K562 (cell line): ENCODE data around the gene HSPB1. TPM values are rescaled to one million over a fixed set of nuclear protein-coding genes. Genes with fewer than 3 reads are reported as not detected.
A peak's percentile ranks its signal among the peaks of the same experiment; 100 is the strongest.

Experiments used
- BACH1 ChIP-seq: fragments of 200-800 bp; sonication (Bioruptor generic); IDR thresholded peaks from 2 replicates; pipeline ENCODE4 v1.6.1; 2016; ENCODE audit warnings: missing genetic modification characterization, missing compliant biosample characterization
- BCL6 ChIP-seq: fragments of 250-450 bp; sonication (Bioruptor Pico); IDR thresholded peaks from 2 replicates; pipeline ENCODE4 v1.4.0; 2020
- KAT2B ChIP-seq: IDR thresholded peaks from one replicate; pipeline ENCODE4 v1.6.1; 2012; ENCODE audit warnings: low read depth, mild to moderate bottlenecking, control low read depth, inconsistent platforms, low read length, moderate library complexity
- NRF1 ChIP-seq, 2 experiments: fragments of 450-650 bp; IDR thresholded peaks in 1 of 2; conservative IDR thresholded peaks in 1 of 2; 2 replicates each; pipeline ENCODE4 v1.6.1; 2014; ENCODE audit warnings: mild to moderate bottlenecking in 2 of 2
- RBM25 ChIP-seq: fragments of 200-400 bp; formaldehyde crosslinking; IDR thresholded peaks from 2 replicates; pipeline ENCODE4 v1.6.1; 2018; ENCODE audit warnings: low read length, low read depth, moderate library complexity; ENCODE audit not compliant: severe bottlenecking
- TGIF2 ChIP-seq: sonication (generic); formaldehyde crosslinking; IDR thresholded peaks from 2 replicates; pipeline ENCODE4 v1.8.1; 2022; ENCODE audit warnings: mild to moderate bottlenecking, missing genetic modification reagents, moderate library complexity
- ZBED1 ChIP-seq: IDR thresholded peaks from 2 replicates; pipeline ENCODE4 v1.6.1; 2014
- ZBTB7A ChIP-seq: IDR thresholded peaks from 2 replicates; pipeline ENCODE4 v1.6.1; 2011; ENCODE audit warnings: low read depth, mild to moderate bottlenecking, low read length, moderate library complexity, borderline replicate concordance; ENCODE audit not compliant: control insufficient read depth
- polyA plus RNA-seq, 8 experiments: library from polyadenylated mRNA; depleted of rRNA in 4 of 8; stranded (reverse) in 5 of 8; unstranded in 3 of 8; fragments of >200 nt; fragmentation: Nextera tagmentation in 2 of 8; fragmentation: Illumina TruSeq in 1 of 8; extraction: Ambion mirVana in 2 of 8; extraction: Trizol in 1 of 8; gene quantifications; 2 replicates each; pipeline versions ENCODE4 v1.2.1 to v1.2.3, GENCODE V29; 2011 to 2014; ENCODE audit warnings: inconsistent platforms in 1 of 8, missing spikeins in 1 of 8
- total RNA-seq, 7 experiments: library from RNA; depleted of rRNA in 6 of 7; stranded (reverse); fragments of >200 nt in 6 of 7; fragmentation: Illumina TruSeq in 2 of 7; extraction: Trizol in 2 of 7; gene quantifications; 2 replicates each; pipeline versions ENCODE4 v1.2.1 to v1.2.3, GENCODE V29; 2011 to 2021; ENCODE audit warnings: low replicate concordance in 1 of 7
- TF ChIP-seq, protein P1 (sequence below): sonication (generic); formaldehyde crosslinking; IDR thresholded peaks from 2 replicates; pipeline ENCODE4 v1.8.0; 2022; ENCODE audit warnings: mild to moderate bottlenecking, missing genetic modification reagents
- TF ChIP-seq, protein P2 (sequence below): fragments of 450-650 bp; IDR thresholded peaks from 2 replicates; pipeline ENCODE4 v1.6.1; 2016; ENCODE audit warnings: mild to moderate bottlenecking, moderate library complexity

The HSPB1 gene
- total and polyA plus RNA-seq, 9 of the 15 experiments (the other 6 are each of a cell fraction or from before 2014, with no cell fraction given) = 27.1 to 522 (median 138) TPM

DNA sequence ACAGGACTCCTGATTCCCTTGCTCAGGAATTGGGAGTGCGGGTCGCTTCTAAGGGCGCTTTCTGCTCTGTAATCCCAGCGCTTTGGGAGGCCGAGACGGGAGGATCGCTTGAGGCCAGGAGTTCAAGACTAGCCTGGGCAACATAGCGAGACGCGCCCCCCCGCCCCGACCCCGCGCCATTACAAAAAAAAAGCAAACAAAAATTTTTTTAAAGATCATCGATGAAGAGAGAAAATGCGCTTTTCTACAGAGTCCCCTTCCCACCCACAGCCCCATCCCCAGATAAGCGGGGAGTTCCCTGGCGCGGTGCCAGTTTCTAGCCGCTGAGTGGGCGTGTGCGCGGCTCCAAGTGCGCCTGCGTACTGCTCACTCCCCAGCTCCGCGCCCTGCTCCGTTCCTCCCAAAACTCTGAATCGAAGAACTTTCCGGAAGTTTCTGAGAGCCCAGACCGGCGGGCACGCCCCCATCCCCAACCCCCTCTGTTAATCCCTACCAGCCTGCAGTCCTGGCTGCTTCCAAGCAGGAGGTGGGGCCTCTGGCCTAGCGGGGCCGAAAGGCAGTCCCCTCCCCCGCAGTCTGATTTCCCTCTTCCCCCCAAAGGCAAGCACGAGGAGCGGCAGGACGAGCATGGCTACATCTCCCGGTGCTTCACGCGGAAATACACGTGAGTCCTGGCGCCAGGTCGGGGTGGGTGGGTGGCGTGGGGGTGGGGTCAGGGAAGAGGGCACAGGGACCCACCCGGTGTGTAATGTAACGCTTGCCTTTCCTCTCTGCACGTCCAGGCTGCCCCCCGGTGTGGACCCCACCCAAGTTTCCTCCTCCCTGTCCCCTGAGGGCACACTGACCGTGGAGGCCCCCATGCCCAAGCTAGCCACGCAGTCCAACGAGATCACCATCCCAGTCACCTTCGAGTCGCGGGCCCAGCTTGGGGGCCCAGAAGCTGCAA lies 1.0 kb downstream of the HSPB1 start (continued):
- no peak for TF ChIP-seq BCL6 (CRISPR knock-in tag)
- TF ChIP-seq, protein P1, sequence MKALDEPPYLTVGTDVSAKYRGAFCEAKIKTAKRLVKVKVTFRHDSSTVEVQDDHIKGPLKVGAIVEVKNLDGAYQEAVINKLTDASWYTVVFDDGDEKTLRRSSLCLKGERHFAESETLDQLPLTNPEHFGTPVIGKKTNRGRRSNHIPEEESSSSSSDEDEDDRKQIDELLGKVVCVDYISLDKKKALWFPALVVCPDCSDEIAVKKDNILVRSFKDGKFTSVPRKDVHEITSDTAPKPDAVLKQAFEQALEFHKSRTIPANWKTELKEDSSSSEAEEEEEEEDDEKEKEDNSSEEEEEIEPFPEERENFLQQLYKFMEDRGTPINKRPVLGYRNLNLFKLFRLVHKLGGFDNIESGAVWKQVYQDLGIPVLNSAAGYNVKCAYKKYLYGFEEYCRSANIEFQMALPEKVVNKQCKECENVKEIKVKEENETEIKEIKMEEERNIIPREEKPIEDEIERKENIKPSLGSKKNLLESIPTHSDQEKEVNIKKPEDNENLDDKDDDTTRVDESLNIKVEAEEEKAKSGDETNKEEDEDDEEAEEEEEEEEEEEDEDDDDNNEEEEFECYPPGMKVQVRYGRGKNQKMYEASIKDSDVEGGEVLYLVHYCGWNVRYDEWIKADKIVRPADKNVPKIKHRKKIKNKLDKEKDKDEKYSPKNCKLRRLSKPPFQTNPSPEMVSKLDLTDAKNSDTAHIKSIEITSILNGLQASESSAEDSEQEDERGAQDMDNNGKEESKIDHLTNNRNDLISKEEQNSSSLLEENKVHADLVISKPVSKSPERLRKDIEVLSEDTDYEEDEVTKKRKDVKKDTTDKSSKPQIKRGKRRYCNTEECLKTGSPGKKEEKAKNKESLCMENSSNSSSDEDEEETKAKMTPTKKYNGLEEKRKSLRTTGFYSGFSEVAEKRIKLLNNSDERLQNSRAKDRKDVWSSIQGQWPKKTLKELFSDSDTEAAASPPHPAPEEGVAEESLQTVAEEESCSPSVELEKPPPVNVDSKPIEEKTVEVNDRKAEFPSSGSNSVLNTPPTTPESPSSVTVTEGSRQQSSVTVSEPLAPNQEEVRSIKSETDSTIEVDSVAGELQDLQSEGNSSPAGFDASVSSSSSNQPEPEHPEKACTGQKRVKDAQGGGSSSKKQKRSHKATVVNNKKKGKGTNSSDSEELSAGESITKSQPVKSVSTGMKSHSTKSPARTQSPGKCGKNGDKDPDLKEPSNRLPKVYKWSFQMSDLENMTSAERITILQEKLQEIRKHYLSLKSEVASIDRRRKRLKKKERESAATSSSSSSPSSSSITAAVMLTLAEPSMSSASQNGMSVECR (CRISPR knock-in tag) = peak; percentile 76; the same call in 1 of the 2 replicates
- TF ChIP-seq, protein P2, sequence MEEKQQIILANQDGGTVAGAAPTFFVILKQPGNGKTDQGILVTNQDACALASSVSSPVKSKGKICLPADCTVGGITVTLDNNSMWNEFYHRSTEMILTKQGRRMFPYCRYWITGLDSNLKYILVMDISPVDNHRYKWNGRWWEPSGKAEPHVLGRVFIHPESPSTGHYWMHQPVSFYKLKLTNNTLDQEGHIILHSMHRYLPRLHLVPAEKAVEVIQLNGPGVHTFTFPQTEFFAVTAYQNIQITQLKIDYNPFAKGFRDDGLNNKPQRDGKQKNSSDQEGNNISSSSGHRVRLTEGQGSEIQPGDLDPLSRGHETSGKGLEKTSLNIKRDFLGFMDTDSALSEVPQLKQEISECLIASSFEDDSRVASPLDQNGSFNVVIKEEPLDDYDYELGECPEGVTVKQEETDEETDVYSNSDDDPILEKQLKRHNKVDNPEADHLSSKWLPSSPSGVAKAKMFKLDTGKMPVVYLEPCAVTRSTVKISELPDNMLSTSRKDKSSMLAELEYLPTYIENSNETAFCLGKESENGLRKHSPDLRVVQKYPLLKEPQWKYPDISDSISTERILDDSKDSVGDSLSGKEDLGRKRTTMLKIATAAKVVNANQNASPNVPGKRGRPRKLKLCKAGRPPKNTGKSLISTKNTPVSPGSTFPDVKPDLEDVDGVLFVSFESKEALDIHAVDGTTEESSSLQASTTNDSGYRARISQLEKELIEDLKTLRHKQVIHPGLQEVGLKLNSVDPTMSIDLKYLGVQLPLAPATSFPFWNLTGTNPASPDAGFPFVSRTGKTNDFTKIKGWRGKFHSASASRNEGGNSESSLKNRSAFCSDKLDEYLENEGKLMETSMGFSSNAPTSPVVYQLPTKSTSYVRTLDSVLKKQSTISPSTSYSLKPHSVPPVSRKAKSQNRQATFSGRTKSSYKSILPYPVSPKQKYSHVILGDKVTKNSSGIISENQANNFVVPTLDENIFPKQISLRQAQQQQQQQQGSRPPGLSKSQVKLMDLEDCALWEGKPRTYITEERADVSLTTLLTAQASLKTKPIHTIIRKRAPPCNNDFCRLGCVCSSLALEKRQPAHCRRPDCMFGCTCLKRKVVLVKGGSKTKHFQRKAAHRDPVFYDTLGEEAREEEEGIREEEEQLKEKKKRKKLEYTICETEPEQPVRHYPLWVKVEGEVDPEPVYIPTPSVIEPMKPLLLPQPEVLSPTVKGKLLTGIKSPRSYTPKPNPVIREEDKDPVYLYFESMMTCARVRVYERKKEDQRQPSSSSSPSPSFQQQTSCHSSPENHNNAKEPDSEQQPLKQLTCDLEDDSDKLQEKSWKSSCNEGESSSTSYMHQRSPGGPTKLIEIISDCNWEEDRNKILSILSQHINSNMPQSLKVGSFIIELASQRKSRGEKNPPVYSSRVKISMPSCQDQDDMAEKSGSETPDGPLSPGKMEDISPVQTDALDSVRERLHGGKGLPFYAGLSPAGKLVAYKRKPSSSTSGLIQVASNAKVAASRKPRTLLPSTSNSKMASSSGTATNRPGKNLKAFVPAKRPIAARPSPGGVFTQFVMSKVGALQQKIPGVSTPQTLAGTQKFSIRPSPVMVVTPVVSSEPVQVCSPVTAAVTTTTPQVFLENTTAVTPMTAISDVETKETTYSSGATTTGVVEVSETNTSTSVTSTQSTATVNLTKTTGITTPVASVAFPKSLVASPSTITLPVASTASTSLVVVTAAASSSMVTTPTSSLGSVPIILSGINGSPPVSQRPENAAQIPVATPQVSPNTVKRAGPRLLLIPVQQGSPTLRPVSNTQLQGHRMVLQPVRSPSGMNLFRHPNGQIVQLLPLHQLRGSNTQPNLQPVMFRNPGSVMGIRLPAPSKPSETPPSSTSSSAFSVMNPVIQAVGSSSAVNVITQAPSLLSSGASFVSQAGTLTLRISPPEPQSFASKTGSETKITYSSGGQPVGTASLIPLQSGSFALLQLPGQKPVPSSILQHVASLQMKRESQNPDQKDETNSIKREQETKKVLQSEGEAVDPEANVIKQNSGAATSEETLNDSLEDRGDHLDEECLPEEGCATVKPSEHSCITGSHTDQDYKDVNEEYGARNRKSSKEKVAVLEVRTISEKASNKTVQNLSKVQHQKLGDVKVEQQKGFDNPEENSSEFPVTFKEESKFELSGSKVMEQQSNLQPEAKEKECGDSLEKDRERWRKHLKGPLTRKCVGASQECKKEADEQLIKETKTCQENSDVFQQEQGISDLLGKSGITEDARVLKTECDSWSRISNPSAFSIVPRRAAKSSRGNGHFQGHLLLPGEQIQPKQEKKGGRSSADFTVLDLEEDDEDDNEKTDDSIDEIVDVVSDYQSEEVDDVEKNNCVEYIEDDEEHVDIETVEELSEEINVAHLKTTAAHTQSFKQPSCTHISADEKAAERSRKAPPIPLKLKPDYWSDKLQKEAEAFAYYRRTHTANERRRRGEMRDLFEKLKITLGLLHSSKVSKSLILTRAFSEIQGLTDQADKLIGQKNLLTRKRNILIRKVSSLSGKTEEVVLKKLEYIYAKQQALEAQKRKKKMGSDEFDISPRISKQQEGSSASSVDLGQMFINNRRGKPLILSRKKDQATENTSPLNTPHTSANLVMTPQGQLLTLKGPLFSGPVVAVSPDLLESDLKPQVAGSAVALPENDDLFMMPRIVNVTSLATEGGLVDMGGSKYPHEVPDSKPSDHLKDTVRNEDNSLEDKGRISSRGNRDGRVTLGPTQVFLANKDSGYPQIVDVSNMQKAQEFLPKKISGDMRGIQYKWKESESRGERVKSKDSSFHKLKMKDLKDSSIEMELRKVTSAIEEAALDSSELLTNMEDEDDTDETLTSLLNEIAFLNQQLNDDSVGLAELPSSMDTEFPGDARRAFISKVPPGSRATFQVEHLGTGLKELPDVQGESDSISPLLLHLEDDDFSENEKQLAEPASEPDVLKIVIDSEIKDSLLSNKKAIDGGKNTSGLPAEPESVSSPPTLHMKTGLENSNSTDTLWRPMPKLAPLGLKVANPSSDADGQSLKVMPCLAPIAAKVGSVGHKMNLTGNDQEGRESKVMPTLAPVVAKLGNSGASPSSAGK = peak; percentile 95
- TF ChIP-seq BACH1 = no peak
- peak; percentile 20 for TF ChIP-seq RBM25
- TF ChIP-seq NRF1 (conservative IDR thresholded peaks at IDR 0.05 in 1 of 2, IDR thresholded peaks at IDR 0.05 in 1 of 2) = peak; percentile 94
- TF ChIP-seq ZBTB7A = peak; percentile 82
- TF ChIP-seq ZBED1 = no peak; the same call in 1 of the 2 replicates
- no peak for TF ChIP-seq KAT2B
- no peak for TF ChIP-seq TGIF2 (CRISPR knock-in tag)
